Gastroesophageal sphincter (tissue), 4 donors: ENCODE data around the gene SDHC. TPM values are rescaled to one million over a fixed set of nuclear protein-coding genes. Genes with fewer than 3 reads are reported as not detected.

Experiments
- ATAC-seq: fragments of 150-250 bp; one replicate; pipeline ENCODE4 v1.9.1; 2016; ENCODE audit warnings: mild to moderate bottlenecking, moderate library complexity
- H3K27ac ChIP-seq, 4 donors: fragments of 200-600 bp; sonication (generic) in 3 of 4; 1 replicate in 3 of 4; 2 replicates in 1 of 4; pipeline ENCODE4 v1.5.1; 2016 to 2019
- H3K27me3 ChIP-seq: fragments of 200-600 bp; sonication (generic); one replicate; pipeline ENCODE4 v1.5.1; 2019
- H3K36me3 ChIP-seq, 2 donors: fragments of 200-600 bp; sonication (generic); one replicate each; pipeline ENCODE4 v1.5.1; 2019; ENCODE audit warnings: control low read depth in 1 of 2
- H3K4me1 ChIP-seq, 3 donors: fragments of 200-600 bp; sonication (generic); 1 replicate in 2 of 3; 2 replicates in 1 of 3; pipeline ENCODE4 v1.5.1; 2016 to 2019; ENCODE audit warnings: control low read depth in 2 of 3
- H3K4me3 ChIP-seq, 2 donors: fragments of 200-600 bp; sonication (generic); one replicate each; pipeline ENCODE4 v1.5.1; 2019; ENCODE audit warnings: mild to moderate bottlenecking in 1 of 2, moderate library complexity in 1 of 2
- H3K9me3 ChIP-seq, 3 donors: fragments of 200-600 bp; sonication (generic); one replicate each; pipeline ENCODE4 v1.5.1; 2017 to 2019; ENCODE audit warnings: control low read depth in 2 of 3
- CTCF ChIP-seq, 4 experiments: fragments of 200-600 bp in 2 of 4; fragments of 450-650 bp in 2 of 4; sonication (generic) in 1 of 4; IDR thresholded peaks; one replicate each; pipeline ENCODE4 v1.5.1; 2017 to 2019; ENCODE audit warnings: antibody characterized with exemption in 4 of 4, mild to moderate bottlenecking in 2 of 4, moderate library complexity in 2 of 4
- EP300 ChIP-seq: sonication (generic); formaldehyde crosslinking; IDR thresholded peaks from one replicate; pipeline ENCODE4 v1.6.1; 2017; ENCODE audit warnings: antibody characterized with exemption, mild to moderate bottlenecking
- POLR2A ChIP-seq, 2 donors: fragments of 450-650 bp; IDR thresholded peaks; one replicate each; pipeline ENCODE4 v1.6.1; 2017; ENCODE audit warnings: antibody characterized with exemption in 2 of 2, mild to moderate bottlenecking in 2 of 2, moderate library complexity in 1 of 2
- POLR2AphosphoS5 ChIP-seq: sonication (generic); formaldehyde crosslinking; IDR thresholded peaks from one replicate; pipeline ENCODE4 v1.6.1; 2017; ENCODE audit warnings: antibody characterized with exemption
- WGBS, 2 donors: methylation state at CpG; one replicate each; pipeline ENCODE4 v1.1.5; 2018; ENCODE audit warnings: low coverage in 1 of 2; 5-methylcytosine and 5-hydroxymethylcytosine counted together
- total RNA-seq, 4 donors: library from RNA; depleted of rRNA; stranded (reverse); fragments of >200 nt; gene quantifications; one replicate each; pipeline ENCODE4 v1.1.0, GENCODE V29; 2016

The SDHC gene
- total RNA-seq, 4 donors from 2014 or later: 7.5 to 59.1 (median 37.2) TPM

- Histone ChIP-seq H3K4me1 (peaks cover 0 to 9% (median 0%) of the 10 kb centered on the region in 3 donors), H3K4me3 (no peak overlapping the region), H3K27ac (no peak overlapping the region), H3K27me3 (no peaks in the 10 kb centered on the region), H3K9me3 (no peaks in the 10 kb centered on the region), H3K36me3 (peaks cover 0 to 41% of the 10 kb centered on the region in 2 donors)
- ATAC-seq: no peak
- TF ChIP-seq POLR2AphosphoS5 (no peak), POLR2A (IDR thresholded peaks at IDR 0.05) (no peak), EP300 (no peak), CTCF (IDR thresholded peaks at IDR 0.05) (no peak)
These were observed 50.2 kb downstream of the SDHC start for GRCh38 chr1:161364332-161364731.

DNA sequence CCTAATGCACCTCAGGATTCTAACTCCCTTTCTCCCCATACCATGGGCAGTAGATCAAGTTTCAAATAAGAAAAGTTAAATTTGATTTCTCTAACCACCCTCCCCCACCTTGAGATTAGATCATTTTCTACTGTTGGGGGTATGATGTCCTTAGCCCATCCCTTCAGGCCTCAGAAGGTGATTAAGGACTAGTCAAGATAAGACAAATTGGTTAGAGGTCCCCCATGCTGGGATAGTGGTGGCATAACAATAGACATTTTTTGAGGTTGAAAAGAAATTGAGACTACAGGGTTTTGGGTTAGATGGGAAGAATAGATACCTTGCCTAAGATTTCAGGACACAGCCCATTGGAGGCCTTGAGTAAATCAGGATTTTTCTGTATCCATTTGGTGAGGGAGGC is 51.0 kb downstream of the SDHC start:
- Histone ChIP-seq H3K9me3 (no peaks in the 10 kb centered on the region), H3K4me1 (peaks cover 0 to 9% (median 0%) of the 10 kb centered on the region in 3 donors), H3K27ac (no peak overlapping the region), H3K27me3 (no peaks in the 10 kb centered on the region), H3K4me3 (no peak overlapping the region), H3K36me3 (peaks cover 0 to 41% of the 10 kb centered on the region in 2 donors)
- ATAC-seq: no peak
- TF ChIP-seq POLR2AphosphoS5: no peak
- TF ChIP-seq CTCF (IDR thresholded peaks at IDR 0.05): no peak
- no peak for TF ChIP-seq EP300
- TF ChIP-seq POLR2A (IDR thresholded peaks at IDR 0.05): no peak

DNA sequence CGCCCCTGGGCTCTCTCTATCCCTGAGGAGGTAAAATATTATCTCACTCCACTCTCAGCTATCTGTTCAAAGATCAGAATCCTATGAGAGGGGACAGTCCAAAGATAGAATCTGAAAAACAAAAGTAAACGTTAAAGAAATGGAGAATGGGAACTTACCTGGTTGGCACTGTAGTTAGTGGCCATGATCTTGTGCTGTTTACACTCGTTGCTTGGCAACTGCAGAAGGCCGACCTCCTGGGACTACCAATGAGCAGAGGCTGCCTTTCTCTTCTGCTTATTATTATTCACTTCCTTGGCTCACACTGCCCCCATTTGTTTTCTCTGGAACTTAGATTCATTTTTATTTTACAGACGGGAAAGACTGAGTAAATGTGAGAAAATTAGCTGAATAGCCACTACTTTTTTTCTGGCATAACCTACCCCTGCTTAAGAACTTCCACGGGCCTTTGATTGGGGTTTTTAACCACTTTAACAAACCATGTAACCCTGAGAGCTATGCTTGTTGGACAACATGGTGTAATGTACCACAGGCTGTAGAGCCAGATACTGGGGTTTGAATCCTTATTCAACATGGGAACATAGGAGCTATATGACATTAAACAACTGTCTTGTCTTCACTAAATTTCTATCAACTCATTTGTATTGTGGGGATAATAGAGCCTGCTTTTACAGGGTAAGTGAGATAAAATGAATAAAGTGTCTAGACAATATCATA is 53.7 kb downstream of the SDHC start, which contains the start of gene CFAP126:
Gene CFAP126 (minus strand): TSS at position 193 of the 717 bp plus-strand sequence. CDS start 8 bp downstream, at position 185.
- ATAC-seq: peak; percentile 84
- TF ChIP-seq EP300: no peak
- TF ChIP-seq POLR2AphosphoS5: no peak
- TF ChIP-seq CTCF (IDR thresholded peaks at IDR 0.05): peak in 2 of 4 experiments; percentile 6 to 32
- no peak for TF ChIP-seq POLR2A (IDR thresholded peaks at IDR 0.05)
- Histone ChIP-seq H3K9me3 (no peaks in the 10 kb centered on the region), H3K27ac (peak within 1 kb of the TSS in 3 of 4 donors; percentile 23 to 51 (median 25)), H3K36me3 (peaks cover 0 to 36% of the 10 kb centered on the region in 2 donors), H3K4me1 (peaks cover 0 to 9% (median 0%) of the 10 kb centered on the region in 3 donors), H3K4me3 (no peak within 1 kb of the TSS), H3K27me3 (no peaks in the 10 kb centered on the region)
- 16 to 27% methylated on average over 6 of the region's 6 CpGs for WGBS, 2 donors

DNA sequence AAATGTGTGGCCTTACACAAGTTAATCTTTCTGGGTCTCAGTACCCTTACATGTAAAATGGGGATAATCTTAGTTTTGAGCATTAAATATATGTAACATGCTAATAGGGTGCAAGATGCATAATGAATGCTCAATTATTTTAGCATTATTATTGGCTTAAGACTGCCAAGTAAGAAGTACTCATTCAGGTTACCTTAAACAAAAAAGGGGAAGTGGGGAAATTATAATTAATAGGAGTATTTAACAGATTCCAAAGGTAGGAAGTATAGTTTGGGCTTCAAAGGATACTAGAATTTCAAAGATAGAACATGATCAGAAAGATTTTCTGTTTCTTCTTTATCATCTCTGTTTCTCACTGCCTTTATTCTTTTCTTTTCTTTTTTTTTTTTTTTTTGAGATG is 59.3 kb downstream of the SDHC start:
- Histone ChIP-seq H3K27me3 (no peaks in the 10 kb centered on the region), H3K4me1 (no peaks in the 10 kb centered on the region), H3K4me3 (no peak overlapping the region), H3K27ac (no peak overlapping the region), H3K36me3 (no peaks in the 10 kb centered on the region), H3K9me3 (no peaks in the 10 kb centered on the region)
- ATAC-seq: no peak
- TF ChIP-seq POLR2A (IDR thresholded peaks at IDR 0.05): no peak
- no peak for TF ChIP-seq CTCF (IDR thresholded peaks at IDR 0.05)
- no peak for TF ChIP-seq POLR2AphosphoS5
- TF ChIP-seq EP300: no peak

DNA sequence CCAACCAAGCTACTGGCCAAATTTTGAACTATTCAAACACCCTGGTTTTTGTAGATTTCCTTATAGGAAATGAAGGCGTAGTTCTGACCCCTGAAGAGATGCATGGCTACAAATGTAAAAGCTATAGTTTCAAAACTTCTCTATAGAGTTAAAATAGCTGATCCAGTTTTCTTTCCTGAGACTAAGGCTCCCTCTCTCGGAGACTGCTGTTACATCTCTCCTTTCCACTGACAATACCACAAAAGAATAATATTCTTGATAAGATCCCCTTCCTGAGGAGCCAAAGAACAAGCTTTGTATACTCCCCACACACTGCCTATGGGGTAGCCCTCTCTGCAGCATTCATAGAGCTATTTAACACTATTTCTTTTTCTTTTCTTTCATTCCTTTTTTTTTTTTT is 60.2 kb downstream of the SDHC start:
- Histone ChIP-seq H3K27me3 (no peaks in the 10 kb centered on the region), H3K36me3 (no peaks in the 10 kb centered on the region), H3K27ac (no peak overlapping the region), H3K4me1 (no peaks in the 10 kb centered on the region), H3K9me3 (no peaks in the 10 kb centered on the region), H3K4me3 (no peak overlapping the region)
- no peak for ATAC-seq
- WGBS, 2 donors: 26 to 41% methylated on average over 2 of the region's 2 CpGs
- TF ChIP-seq CTCF (IDR thresholded peaks at IDR 0.05) (no peak), POLR2AphosphoS5 (no peak), EP300 (no peak), POLR2A (IDR thresholded peaks at IDR 0.05) (no peak)
